CD14-positive monocyte (primary cell): Measurements from ENCODE around the gene SYP. TPM values are rescaled to one million over a fixed set of nuclear protein-coding genes. Genes with fewer than 3 reads are reported as not detected.

Experiments used
- DNase-seq, 3 donors: peaks; one replicate each; pipeline ENCODE4 v3.0.0-alpha.2; 2011 to 2022
- H2AFZ ChIP-seq: 2 replicates; pipeline ENCODE4 v1.6.0; 2012; ENCODE audit warnings: mild to moderate bottlenecking, low read depth, low read length, inconsistent platforms; ENCODE audit not compliant: insufficient read depth, poor library complexity, severe bottlenecking
- H3K27ac ChIP-seq, 2 donors: 1 replicate in 1 of 2; 2 replicates in 1 of 2; pipeline ENCODE4 v1.5.1; 2012 to 2013; ENCODE audit warnings: low read length in 2 of 2, control low read depth in 1 of 2, inconsistent platforms in 1 of 2, low read depth in 1 of 2, mild to moderate bottlenecking in 1 of 2
- H3K27me3 ChIP-seq, 2 donors: one replicate each; pipeline versions ENCODE4 v1.6.0 to v1.6.1; 2011 to 2013; ENCODE audit warnings: low read length in 2 of 2; ENCODE audit not compliant: control insufficient read depth in 2 of 2, insufficient read depth in 2 of 2
- H3K36me3 ChIP-seq, 2 donors: replicated peaks in 1 of 2; 1 replicate in 1 of 2; 2 replicates in 1 of 2; pipeline versions ENCODE4 v1.5.1 to v1.6.1; 2012 to 2013; ENCODE audit warnings: low read length in 2 of 2, control low read depth in 1 of 2, inconsistent platforms in 1 of 2, mild to moderate bottlenecking in 1 of 2; ENCODE audit not compliant: insufficient read depth in 2 of 2, control insufficient read depth in 1 of 2
- H3K4me1 ChIP-seq, 2 donors: 1 replicate in 1 of 2; 2 replicates in 1 of 2; pipeline versions ENCODE4 v1.5.1 to v1.6.1; 2012 to 2013; ENCODE audit warnings: low read length in 2 of 2, control low read depth in 1 of 2, inconsistent platforms in 1 of 2, mild to moderate bottlenecking in 1 of 2, moderate library complexity in 1 of 2; ENCODE audit not compliant: insufficient read depth in 2 of 2, control insufficient read depth in 1 of 2
- H3K4me2 ChIP-seq: replicated peaks from 2 replicates; pipeline ENCODE3; 2012; ENCODE audit warnings: low read length, moderate library complexity, mild to moderate bottlenecking; ENCODE audit not compliant: poor library complexity, severe bottlenecking; ENCODE audit errors: extremely low read depth
- H3K4me3 ChIP-seq, 3 experiments: fragments of 200-600 bp in 1 of 3; sonication (generic) in 1 of 3; replicated peaks in 1 of 3; 1 replicate in 2 of 3; 2 replicates in 1 of 3; pipeline ENCODE4 v1.5.1; 2011 to 2013; ENCODE audit warnings: low read length in 3 of 3, mild to moderate bottlenecking in 3 of 3, control low read depth in 2 of 3, low read depth in 2 of 3, inconsistent platforms in 1 of 3, moderate library complexity in 1 of 3
- H3K79me2 ChIP-seq: 2 replicates; pipeline ENCODE4 v1.6.0; 2012; ENCODE audit warnings: mild to moderate bottlenecking, control low read depth, inconsistent platforms, low read length, moderate library complexity; ENCODE audit not compliant: insufficient read depth
- H3K9ac ChIP-seq: 2 replicates; pipeline ENCODE4 v1.6.0; 2017; ENCODE audit warnings: low read length, mild to moderate bottlenecking; ENCODE audit not compliant: insufficient read depth, poor library complexity, severe bottlenecking
- H3K9me3 ChIP-seq, 2 donors: replicated peaks in 1 of 2; 1 replicate in 1 of 2; 2 replicates in 1 of 2; pipeline versions ENCODE4 v1.5.1 to v1.6.1; 2012 to 2013; ENCODE audit warnings: low read length in 2 of 2, control low read depth in 1 of 2; ENCODE audit not compliant: control insufficient read depth in 1 of 2, insufficient read depth in 1 of 2
- H4K20me1 ChIP-seq: 2 replicates; pipeline ENCODE4 v1.6.0; 2012; ENCODE audit warnings: mild to moderate bottlenecking, low read length, control low read depth, moderate library complexity; ENCODE audit not compliant: insufficient read depth
- H3K27ac Mint-ChIP-seq, 7 donors: one replicate each; pipeline ENCODE4 v1.8.0; 2020; ENCODE audit warnings: mild to moderate bottlenecking in 7 of 7, mixed read lengths in 7 of 7, moderate library complexity in 6 of 7, inconsistent platforms in 2 of 7
- H3K27me3 Mint-ChIP-seq, 3 donors: one replicate each; pipeline ENCODE4 v1.8.0; 2021 to 2022; ENCODE audit warnings: low read depth in 3 of 3, mild to moderate bottlenecking in 3 of 3, mixed read lengths in 3 of 3, moderate library complexity in 3 of 3, inconsistent platforms in 1 of 3
- H3K36me3 Mint-ChIP-seq, 2 donors: one replicate each; pipeline ENCODE4 v1.8.0; 2020; ENCODE audit warnings: mixed read lengths in 2 of 2, inconsistent platforms in 1 of 2, mild to moderate bottlenecking in 1 of 2
- H3K4me1 Mint-ChIP-seq: one replicate; pipeline ENCODE4 v1.8.0; 2020; ENCODE audit warnings: mild to moderate bottlenecking, mixed read lengths
- H3K4me3 Mint-ChIP-seq, 2 donors: one replicate each; pipeline ENCODE4 v1.8.0; 2020; ENCODE audit warnings: mild to moderate bottlenecking in 2 of 2, mixed read lengths in 2 of 2, moderate library complexity in 1 of 2
- H3K9me3 Mint-ChIP-seq, 7 donors: one replicate each; pipeline ENCODE4 v1.8.0; 2020 to 2022; ENCODE audit warnings: mixed read lengths in 7 of 7, mild to moderate bottlenecking in 6 of 7, moderate library complexity in 6 of 7, inconsistent platforms in 2 of 7
- CTCF ChIP-seq: fragments of 200-600 bp; IDR thresholded peaks from one replicate; pipeline ENCODE4 v1.8.0; 2022; ENCODE audit warnings: antibody characterized with exemption, mild to moderate bottlenecking
- WGBS: methylation state at CpG from one replicate; pipeline ENCODE4 v1.1.5; 2013; ENCODE audit warnings: missing lambda C conversion rate; ENCODE audit not compliant: insufficient coverage; 5-methylcytosine and 5-hydroxymethylcytosine counted together
- intact Hi-C, 2 donors: fragments of 100-400 bp; cut with micrococcal nuclease; formaldehyde crosslinking; loops; one replicate each; pipeline versions ENCODE4 v1.15.0 to v1.15.1; 2023
- polyA plus RNA-seq, 3 donors: library from polyadenylated mRNA; depleted of rRNA in 1 of 3; unstranded in 2 of 3; stranded (reverse) in 1 of 3; fragments of 300-500 nt in 2 of 3; fragments of >200 nt in 1 of 3; fragmentation: Illumina TruSeq in 2 of 3; gene quantifications; 1 replicate in 2 of 3; 2 replicates in 1 of 3; pipeline ENCODE4 v1.2.3, GENCODE V29; 2012 to 2021

SYP gene
- polyA plus RNA-seq, 3 donors, result 0.27 to 0.69 (median 0.68) TPM

DNA sequence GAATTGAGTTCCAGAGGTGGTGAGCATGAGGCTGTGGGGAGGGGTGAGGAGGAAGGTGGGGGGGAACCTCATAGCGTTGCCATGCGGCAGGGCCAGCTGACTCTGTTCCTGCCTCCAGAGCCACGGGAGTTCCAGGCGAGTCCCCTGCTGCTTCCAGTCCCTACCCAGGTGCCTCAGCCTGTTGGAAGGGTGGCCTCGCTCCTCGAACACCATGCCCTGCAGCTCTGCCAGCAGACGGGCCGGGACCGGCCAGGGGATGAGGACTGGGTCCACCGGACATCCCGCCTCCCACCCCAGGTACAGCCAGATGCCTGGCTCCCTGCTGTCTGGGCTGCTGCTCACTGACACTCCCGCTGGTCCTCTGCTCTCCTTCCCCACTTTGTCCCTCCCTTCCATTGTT is 43.2 kb upstream of the SYP start:
- H3K36me3 ChIP-seq, result peaks cover 56 to 82% of the 10 kb centered on the region in 2 donors
- H3K27ac ChIP-seq, result no peak overlapping the region
- Mint-ChIP-seq H3K27me3 (peaks cover 0 to 2% (median 0%) of the 10 kb centered on the region in 3 donors), H3K9me3 (peaks cover 0 to 1% (median 0%) of the 10 kb centered on the region in 7 donors), H3K27ac (peak overlapping the region in 1 of 7 donors; percentile 70), H3K36me3 (peaks cover 49 to 80% of the 10 kb centered on the region in 2 donors), H3K4me1 (peaks cover 8% of the 10 kb centered on the region), H3K4me3 (no peak overlapping the region)
- DNase-seq, result no peak
- H4K20me1 ChIP-seq, result no peaks in the 10 kb centered on the region
- no peak overlapping the region for H3K4me2 ChIP-seq
- no peaks in the 10 kb centered on the region for H3K9me3 ChIP-seq
- no peak overlapping the region for H3K9ac ChIP-seq
- H3K79me2 ChIP-seq, result peaks cover 25% of the 10 kb centered on the region
- H3K4me1 ChIP-seq, result peaks cover 8 to 9% of the 10 kb centered on the region in 2 donors
- no peaks in the 10 kb centered on the region for H3K27me3 ChIP-seq
- intact Hi-C loops, result no loop called here
- 93% methylated on average over 8 of the region's 12 CpGs for WGBS
- TF ChIP-seq CTCF, result no peak
- H2AFZ ChIP-seq, result no peak overlapping the region
- H3K4me3 ChIP-seq, result no peak overlapping the region

DNA sequence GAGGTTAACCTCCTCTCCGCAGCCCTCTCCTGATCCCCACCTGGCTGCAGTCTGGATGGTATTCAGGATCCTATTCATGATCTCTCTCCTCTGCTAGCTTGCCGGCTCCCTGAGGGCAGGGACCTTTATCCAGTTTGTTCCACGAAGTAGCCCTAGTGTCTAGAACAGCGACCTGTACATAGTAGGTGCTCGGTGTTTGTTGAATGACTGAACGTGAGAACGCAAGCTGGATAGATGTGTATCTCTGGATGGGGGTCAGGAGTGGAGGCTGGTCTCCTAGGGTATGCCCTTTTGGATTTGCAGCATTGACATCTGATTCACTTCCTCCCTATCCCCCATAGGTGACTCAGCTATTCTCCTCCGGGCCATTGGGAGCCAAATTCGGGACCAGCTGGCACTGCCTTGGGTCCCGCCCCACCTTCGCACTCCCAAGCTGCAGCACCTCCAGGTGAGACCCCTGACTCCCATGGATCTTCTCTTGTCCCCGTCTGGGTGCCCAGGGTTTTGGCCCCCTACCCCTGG is 42.6 kb upstream of the SYP start:
- no peak overlapping the region for H3K9ac ChIP-seq

More for the DNA sequence above, 42.6 kb upstream of the SYP start:
- Histone ChIP-seq H3K27ac (no peak overlapping the region), H2AFZ (no peak overlapping the region), H3K79me2 (peaks cover 26% of the 10 kb centered on the region), H3K27me3 (no peaks in the 10 kb centered on the region), H3K4me2 (no peak overlapping the region), H4K20me1 (no peaks in the 10 kb centered on the region), H3K4me1 (peaks cover 14 to 15% of the 10 kb centered on the region in 2 donors), H3K9me3 (no peaks in the 10 kb centered on the region), H3K36me3 (peaks cover 51 to 78% of the 10 kb centered on the region in 2 donors), H3K4me3 (no peak overlapping the region)
- Mint-ChIP-seq H3K36me3 (peaks cover 45 to 77% of the 10 kb centered on the region in 2 donors), H3K9me3 (peaks cover 0 to 1% (median 0%) of the 10 kb centered on the region in 7 donors), H3K27ac (peak overlapping the region in 2 of 7 donors; percentile 30 to 46), H3K4me3 (no peak overlapping the region), H3K27me3 (peaks cover 0 to 2% (median 0%) of the 10 kb centered on the region in 3 donors), H3K4me1 (peaks cover 14% of the 10 kb centered on the region)
- WGBS, result 70% methylated on average over 2 of the region's 12 CpGs
- DNase-seq, result no peak
- intact Hi-C loops, result no loop called here
- TF ChIP-seq CTCF, result no peak
